ENCODE results near the gene HYLS1. TPM values are rescaled to one million over a fixed set of nuclear protein-coding genes. Genes with fewer than 3 reads are reported as not detected.
"Not testable (repeated sequence)": the region's sequence is repeated elsewhere in the genome, so short reads cannot be mapped to it uniquely, and the experiment has no call there.

HYLS1 gene, protein sequence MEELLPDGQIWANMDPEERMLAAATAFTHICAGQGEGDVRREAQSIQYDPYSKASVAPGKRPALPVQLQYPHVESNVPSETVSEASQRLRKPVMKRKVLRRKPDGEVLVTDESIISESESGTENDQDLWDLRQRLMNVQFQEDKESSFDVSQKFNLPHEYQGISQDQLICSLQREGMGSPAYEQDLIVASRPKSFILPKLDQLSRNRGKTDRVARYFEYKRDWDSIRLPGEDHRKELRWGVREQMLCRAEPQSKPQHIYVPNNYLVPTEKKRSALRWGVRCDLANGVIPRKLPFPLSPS
- polyA plus RNA-seq (2013, experiment 1 of 2; ENCODE audit: insufficient read length) = 6.1 TPM
- 6.6 TPM for polyA plus RNA-seq (2013, experiment 2 of 2; ENCODE audit: insufficient read length)

DNA sequence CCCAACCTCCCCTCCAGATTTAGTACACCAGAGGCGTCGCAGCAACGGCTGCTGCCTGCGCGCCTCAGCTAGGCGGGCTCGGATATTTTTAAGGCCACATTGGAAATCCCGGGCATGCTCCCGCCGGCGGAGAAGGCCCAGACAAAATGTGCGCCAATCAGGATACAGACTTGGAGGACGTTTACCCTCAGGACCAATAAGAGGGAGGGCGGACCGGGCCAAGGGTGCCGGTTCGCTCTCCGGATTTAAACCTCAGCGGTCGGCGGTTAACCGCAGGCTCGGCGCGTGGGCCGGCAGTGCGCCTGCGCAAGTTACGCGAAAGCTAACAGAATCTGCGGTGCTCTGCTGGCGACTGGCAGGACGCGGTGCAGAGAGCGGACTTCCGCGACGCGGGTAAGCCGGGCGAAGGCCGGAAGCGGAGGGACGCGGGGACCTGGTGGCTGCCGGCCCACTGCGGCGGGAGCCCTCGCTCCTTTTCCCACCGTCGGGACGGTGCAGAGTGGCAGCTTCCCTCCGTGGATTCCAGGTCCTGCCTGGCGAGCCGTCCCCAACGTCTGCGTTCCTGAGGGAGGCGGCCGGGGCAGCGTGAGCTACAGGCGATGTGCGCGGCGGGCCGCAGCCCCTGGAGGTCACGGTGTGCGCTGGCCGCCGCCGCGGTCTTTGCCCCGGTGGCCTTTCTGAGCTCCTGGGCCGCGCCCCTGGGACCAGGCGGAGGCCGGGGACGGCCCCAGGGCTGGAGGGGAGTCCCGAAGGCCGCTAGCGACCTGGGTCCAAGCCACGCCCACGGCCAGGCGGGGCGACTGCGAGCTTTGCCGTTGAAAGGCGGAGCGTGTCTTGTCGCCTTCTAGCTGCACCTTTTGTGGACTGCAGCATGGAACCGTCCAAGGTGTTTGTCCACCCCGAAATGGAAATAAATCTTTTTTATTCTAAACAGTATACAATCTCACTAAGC is at the start of gene HYLS1:
HYLS1 (plus strand) TSS at position 296 of the 952 bp plus-strand sequence. CDS start 11,701 bp downstream, outside the sequence.
- DNase-seq = peak; percentile 97

DNA sequence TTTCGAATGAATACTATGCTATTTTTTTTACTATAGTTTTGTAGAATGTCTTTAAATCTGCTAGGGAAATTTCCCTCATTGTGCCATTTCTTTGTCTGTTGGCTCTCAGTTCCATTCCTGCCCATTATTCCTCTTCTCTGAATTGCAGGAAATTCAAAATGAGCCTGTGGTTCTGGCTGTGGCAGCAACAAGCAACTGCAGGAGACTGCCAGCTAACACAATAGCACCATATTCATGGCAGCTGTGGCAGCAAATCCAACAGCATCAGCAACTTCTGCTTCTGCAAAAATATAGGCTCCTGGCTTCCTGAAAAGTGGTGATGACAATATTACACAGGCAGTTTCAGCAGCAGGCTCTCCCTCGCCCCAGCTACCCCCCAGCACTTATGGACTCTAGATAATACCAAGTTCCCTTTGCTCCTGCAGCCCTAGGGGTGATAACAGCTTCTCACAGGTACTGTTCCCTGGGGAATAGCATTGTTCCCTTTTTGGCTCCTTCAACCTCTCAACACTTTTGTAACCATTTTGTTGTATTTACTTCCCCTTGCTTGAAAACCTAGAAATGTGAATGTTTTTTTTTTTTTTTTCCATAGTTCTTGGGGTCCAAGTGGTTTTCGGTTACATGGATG is 45.0 kb upstream of the HYLS1 start:
- no peak for DNase-seq

DNA sequence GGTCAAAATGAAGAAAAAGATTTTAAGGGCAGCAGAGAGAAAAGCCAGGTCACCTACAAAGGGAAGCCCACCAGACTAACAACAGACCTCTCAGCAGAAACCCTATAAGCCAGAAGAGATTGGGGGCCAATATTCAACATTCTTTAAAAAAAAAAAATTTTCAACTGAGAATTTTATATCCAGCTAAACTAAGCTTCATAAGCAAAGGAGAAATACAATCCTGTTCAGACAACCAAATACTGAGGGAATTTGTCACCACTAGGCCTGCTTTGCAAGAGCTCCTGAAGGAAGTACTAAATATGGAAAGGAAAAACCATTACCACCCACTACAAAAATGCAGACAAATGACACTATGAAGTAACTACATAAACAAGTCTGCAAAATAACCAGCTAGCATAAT is 41.3 kb upstream of the HYLS1 start:
- no peak for DNase-seq

DNA sequence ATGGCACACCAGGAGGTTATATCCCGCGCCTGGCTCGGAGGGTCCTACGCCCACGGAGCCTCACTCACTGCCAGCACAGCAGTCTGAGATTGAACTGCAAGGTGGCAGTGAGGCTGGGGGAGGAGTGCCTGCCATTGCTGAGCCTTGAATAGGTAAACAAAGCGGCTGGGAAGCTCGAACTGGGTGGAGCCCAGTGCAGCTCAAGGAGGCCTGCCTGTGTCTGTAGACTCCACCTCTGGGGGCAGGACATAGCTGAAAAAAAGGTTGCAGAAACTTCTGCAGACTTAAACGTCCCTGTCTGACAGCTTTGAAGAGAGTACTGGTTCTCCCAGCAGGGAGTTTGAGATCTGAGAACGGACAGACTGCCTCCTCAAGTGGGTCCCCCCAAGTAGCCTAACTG is 29.8 kb upstream of the HYLS1 start:
- DNase-seq = not testable (repeated sequence)

GRCh38 chr11:125862786-125863185 is 24.7 kb upstream of the HYLS1 start:
- not testable (repeated sequence) for DNase-seq

DNA sequence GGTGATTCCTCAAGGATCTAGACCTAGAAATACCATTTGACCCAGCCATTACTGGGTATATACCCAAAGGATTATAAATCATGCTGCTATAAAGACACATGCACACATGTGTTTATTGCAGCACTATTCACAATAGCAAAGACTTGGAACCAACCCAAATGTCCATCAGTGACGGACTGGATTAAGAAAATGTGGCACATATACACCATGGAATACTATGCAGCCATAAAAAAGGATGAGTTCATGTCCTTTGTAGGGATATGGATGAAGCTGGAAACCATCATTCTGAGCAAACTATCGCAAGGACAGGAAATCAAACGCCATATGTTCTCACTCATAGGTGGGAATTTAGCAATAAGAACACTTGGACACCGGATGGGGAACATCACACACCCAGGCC is 22.1 kb upstream of the HYLS1 start:
- DNase-seq = not testable (repeated sequence)

- no peak for DNase-seq
These were observed 17.9 kb upstream of the HYLS1 start for GRCh38 chr11:125869521-125869920.

DNA sequence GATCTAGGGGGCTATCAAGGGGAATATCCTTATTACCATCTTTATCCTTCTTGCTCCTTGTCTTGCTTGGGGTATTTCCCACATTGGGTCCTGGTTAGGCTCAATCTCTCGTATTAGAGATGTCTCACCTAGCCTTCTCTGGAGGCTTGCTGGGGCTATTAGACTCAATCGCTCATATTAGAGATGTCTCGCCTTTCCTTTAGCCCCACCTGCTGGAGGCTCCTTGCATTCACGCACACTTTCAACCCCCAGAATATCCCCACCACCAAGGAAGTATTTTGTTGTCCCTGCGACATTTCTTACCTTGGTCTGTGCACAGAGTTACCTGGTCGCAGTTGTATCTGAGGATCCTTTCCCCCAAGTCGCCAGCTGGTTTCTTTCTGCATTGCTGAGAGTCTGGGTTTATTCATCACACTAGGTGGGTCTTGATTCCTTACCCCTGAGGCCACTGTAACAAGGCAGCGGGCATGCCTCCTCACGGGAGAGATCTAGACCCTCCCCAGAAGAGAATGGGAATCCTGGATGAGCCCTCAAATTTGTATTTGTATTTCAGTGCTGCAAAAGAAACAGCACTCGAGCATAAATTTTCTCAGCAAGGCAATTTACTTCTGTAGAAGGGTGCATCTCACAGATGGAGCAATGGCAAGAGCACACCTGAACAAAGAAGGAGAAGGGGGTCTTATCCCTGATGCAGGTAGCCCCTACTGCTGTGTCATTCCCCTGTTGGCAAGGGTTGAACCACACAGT is 15.9 kb upstream of the HYLS1 start:
- peak; percentile 33 for DNase-seq

DNA sequence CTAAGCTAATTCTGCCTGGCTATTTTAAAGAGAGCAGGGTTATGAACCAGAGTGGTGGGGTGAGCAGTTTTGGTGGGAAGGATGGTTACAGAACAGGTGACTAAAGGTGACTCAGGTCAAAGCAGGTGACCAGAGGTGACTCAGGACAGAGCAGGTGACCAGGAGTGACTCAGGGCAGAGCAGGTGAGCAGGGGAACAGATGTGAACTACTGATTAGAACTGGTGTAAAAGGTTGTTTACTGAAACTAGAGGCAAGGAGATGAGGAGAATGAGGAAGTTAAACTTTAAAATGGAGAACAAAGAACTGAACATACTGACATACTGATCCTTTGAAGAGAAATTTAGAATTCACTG is 15.4 kb upstream of the HYLS1 start:
- DNase-seq = no peak

DNA sequence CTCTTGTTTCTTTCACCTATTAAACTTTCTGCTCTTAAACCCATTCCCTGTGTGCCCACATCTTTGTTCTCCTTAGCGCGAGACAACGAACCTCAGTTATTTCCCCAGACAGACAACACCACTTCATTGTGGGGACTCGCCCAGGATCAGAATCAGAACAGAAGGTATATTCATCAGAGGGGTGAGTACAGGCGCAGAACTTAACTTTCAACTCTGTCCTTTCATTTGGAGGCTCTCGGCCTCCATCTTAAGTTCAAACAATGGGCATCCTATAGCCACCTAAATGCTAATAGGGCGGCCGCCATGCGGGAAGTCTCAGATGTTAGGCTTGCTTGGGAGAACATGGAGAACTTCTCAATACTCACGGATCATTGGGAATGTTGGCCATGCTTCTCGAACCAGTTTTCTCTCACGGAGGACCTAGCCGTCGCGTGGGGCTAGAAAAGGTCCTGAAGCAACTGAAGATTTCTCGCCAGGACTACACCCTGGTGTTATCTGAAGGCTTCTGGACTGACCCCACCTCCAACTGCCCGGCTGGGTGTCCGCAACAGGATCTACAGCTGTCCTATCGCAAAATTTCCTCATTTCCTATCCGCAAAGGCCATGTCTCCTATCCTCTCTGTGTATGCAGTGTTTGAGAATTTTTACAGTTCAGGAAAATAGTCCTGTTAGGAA is 13.4 kb upstream of the HYLS1 start:
- DNase-seq = no peak

GRCh38 chr11:125874556-125875124 is 12.8 kb upstream of the HYLS1 start:
- peak; percentile 70 for DNase-seq

DNA sequence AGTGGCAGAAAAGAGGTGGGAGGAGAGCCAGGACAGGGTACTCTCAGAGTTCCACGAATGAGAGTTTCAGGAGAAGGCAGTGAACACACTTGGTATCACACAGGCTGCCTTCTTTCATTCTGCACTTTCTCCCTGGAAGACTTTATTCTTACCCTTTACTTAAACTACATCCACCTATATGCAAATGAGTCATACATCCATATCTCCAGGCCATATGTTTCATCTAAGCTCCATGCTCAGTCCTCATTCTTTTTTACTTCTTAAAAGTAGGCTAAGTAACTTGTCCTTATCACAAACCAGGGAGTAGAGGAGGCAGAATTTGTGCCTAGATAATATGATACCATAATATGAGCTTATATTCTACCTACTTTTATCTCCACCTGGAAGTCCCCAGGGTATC is 6.2 kb upstream of the HYLS1 start:
- no peak for DNase-seq

- DNase-seq = no peak
These were observed 4.1 kb upstream of the HYLS1 start for GRCh38 chr11:125883375-125883774.

DNA sequence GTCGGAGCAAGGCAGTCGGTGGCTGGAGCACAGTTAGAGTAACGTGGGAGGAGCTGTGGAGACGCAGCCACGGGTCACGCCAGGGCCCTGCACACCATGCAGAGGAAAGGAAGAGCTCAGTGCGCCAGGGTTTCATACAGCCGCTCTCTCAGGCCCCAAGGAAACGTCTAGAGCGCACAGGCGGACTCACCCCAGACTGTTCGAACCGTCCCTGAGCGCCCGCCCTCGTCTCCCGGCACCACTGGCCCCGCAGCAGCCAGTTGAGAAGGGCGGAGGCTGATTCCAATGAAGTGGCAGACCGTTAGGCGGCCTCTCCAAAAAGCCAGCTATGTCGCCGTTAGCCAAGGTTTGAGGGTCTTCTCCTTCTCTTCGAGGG is 483 bp upstream of the HYLS1 start:
- DNase-seq = no peak

- DNase-seq = no peak
These were observed 3.1 kb downstream of the HYLS1 start for GRCh38 chr11:125890447-125891100.

DNA sequence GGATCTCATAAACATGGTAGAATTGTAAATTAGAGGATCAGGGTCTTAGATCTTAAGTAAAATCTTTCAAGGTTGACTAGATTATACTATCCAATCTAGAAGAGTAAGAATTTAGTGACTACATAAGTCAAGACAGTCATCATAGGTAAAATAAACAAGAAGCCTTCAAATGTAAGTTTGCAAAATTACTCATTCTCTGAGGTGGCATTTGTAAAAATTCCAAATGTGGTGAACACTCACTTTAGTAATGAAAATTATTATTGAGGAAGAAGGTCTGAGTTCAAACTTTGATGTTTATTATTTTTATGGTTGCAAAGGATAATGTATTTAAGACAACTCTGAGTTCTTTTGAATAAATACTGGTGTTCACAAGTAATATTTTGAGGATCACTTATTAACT is 4.6 kb downstream of the HYLS1 start:
- peak; percentile 43 for DNase-seq

DNA sequence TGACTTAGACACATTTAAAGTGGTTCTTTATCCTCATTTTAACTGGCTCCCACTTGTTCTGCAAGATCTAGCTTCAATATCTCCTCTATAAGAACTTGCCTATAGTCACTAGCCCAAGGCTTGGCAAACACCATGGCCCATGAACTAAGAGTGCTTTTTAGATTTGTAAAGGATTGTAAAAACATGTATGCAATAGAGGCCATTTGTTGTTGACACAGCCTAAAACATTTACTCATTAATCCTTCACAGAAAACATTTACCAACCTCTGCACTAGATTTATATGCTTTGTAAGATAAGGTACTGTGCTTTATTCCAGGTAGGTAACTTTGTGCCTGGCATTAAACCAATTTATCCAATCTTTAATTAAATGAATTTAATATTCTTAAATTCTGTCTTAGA is 5.5 kb downstream of the HYLS1 start:
- DNase-seq = no peak

DNA sequence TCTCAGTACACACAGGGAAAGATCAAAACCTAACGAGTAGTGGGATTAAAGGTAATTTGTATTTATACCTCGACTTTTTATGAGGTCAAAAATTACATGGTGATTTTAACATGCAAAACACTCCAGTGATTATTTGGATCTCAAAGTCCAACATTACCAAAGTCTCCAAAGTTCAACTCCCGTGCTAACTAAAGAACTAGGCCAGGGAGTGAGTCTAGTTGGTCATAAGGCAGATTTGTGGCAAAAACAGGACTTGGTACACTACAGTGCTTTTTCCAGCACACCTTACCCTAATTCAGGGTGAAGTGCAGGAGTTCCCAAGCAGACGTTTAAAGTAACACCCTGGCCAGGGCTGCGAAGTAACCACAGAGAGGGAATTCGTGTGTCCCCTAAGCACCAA is 14.4 kb downstream of the HYLS1 start:
- no peak for DNase-seq

GRCh38 chr11:125902277-125902926 is 14.9 kb downstream of the HYLS1 start:
- no peak for DNase-seq
